ENCODE measurements around the gene TBL3. TPM values are rescaled to one million over a fixed set of nuclear protein-coding genes. Genes with fewer than 3 reads are reported as not detected.

TBL3 gene
- total RNA-seq, 1 experiment from 2014 or later = 51.3 TPM

- H3K27ac ChIP-seq = no peak overlapping the region
These were observed 34.5 kb downstream of the TBL3 start for GRCh38 chr16:2006317-2006716.

GRCh38 chr16:2007081-2007836 lies 35.4 kb downstream of the TBL3 start:
- Histone ChIP-seq H3K9me2 (ENCODE audit: insufficient read depth) (no peaks in the 10 kb centered on the region), H3K4me1 (replicated peaks; ENCODE audit: insufficient read depth) (peaks cover 19% of the 10 kb centered on the region), H3K79me2 (ENCODE audit: low read depth) (peaks cover 72% of the 10 kb centered on the region), H3F3A (ENCODE audit: insufficient read depth, low read depth) (peaks cover 17% of the 10 kb centered on the region; the same call in 1 of the 2 replicates), H3K36me3 (ENCODE audit: low read depth) (0 out of 2 replicates have a peak, but pooled peaks cover 5% of the 10 kb centered on the region), H3K9me3 (ENCODE audit: insufficient read depth, low read depth) (no peaks in the 10 kb centered on the region), H3K27me3 (ENCODE audit: insufficient read depth, low read depth) (no peaks in the 10 kb centered on the region), H4K20me1 (ENCODE audit: insufficient read depth) (peaks cover 49% of the 10 kb centered on the region), H3K4me2 (peak overlapping the region; percentile 95), H2AFZ (no peak overlapping the region), H3K4me3 (peak overlapping the region; percentile 88; the same call in 1 of the 2 replicates), H3K27ac (peak overlapping the region; percentile 13; the same call in 1 of the 2 replicates)
- TF ChIP-seq EZH2 (IDR thresholded peaks at IDR 0.05; ENCODE audit: low read depth) (no peak), CTCF (conservative IDR thresholded peaks at IDR 0.05) (no peak)
- no peak for DNase-seq
- ChIA-PET POLR2A (ENCODE audit: unreplicated experiment) (interaction anchor here (0.5 to 0.6 kb wide), 2 partner anchors 23 to 42 kb away, joined by 3 to 4 read pairs; no protein-coding TSS in a partner anchor), CTCF (interaction anchor here (1.0 kb wide), 1 partner anchor 133 kb away, joined by 3 read pairs; no protein-coding TSS in a partner anchor)
- intact Hi-C loops (cut with micrococcal nuclease; ENCODE audit: unreplicated experiment) = loop anchor here (10.0 kb wide), 1 partner anchor 248 kb away; the partner anchor contains the start of gene ECI1
- BruUV-seq (replicated peaks) = no TSS peak

More at GRCh38 chr16:2006317-2006716, 34.5 kb downstream of the TBL3 start:
- Histone ChIP-seq H3K4me1 (replicated peaks; ENCODE audit: insufficient read depth) (peaks cover 19% of the 10 kb centered on the region), H2AFZ (no peak overlapping the region), H3K36me3 (ENCODE audit: low read depth) (0 out of 2 replicates have a peak, but pooled peaks cover 5% of the 10 kb centered on the region), H3K9me3 (ENCODE audit: insufficient read depth, low read depth) (no peaks in the 10 kb centered on the region), H4K20me1 (ENCODE audit: insufficient read depth) (peaks cover 49% of the 10 kb centered on the region), H3K27me3 (ENCODE audit: insufficient read depth, low read depth) (no peaks in the 10 kb centered on the region), H3K9me2 (ENCODE audit: insufficient read depth) (no peaks in the 10 kb centered on the region), H3K4me2 (no peak overlapping the region), H3K79me2 (ENCODE audit: low read depth) (peaks cover 72% of the 10 kb centered on the region), H3F3A (ENCODE audit: insufficient read depth, low read depth) (peaks cover 17% of the 10 kb centered on the region; the same call in 1 of the 2 replicates), H3K4me3 (no peak overlapping the region)
- ChIA-PET POLR2A (ENCODE audit: unreplicated experiment) (interaction anchor here (0.6 kb wide), 1 partner anchor 27 kb away, joined by 3 read pairs; no protein-coding TSS in a partner anchor), CTCF (no interaction called here)
- DNase-seq = no peak
- intact Hi-C loops (cut with micrococcal nuclease; ENCODE audit: unreplicated experiment) = loop anchor here (10.0 kb wide), 1 partner anchor 248 kb away; the partner anchor contains the start of gene ECI1
- TF ChIP-seq CTCF (conservative IDR thresholded peaks at IDR 0.05) (no peak), EZH2 (IDR thresholded peaks at IDR 0.05; ENCODE audit: low read depth) (no peak)
- BruUV-seq (replicated peaks) = no TSS peak

GRCh38 chr16:2008009-2008526 lies 36.2 kb downstream of the TBL3 start:
- Histone ChIP-seq H2AFZ (no peak overlapping the region), H3K9me3 (ENCODE audit: insufficient read depth, low read depth) (no peaks in the 10 kb centered on the region), H3K4me3 (peak overlapping the region; percentile 88), H3K79me2 (ENCODE audit: low read depth) (peaks cover 72% of the 10 kb centered on the region), H3K27ac (peak overlapping the region; percentile 13; the same call in 1 of the 2 replicates), H3K36me3 (ENCODE audit: low read depth) (0 out of 2 replicates have a peak, but pooled peaks cover 5% of the 10 kb centered on the region), H3K4me1 (replicated peaks; ENCODE audit: insufficient read depth) (peaks cover 19% of the 10 kb centered on the region), H3K4me2 (peak overlapping the region; percentile 95), H3K27me3 (ENCODE audit: insufficient read depth, low read depth) (no peaks in the 10 kb centered on the region), H4K20me1 (ENCODE audit: insufficient read depth) (peaks cover 49% of the 10 kb centered on the region), H3F3A (ENCODE audit: insufficient read depth, low read depth) (peaks cover 17% of the 10 kb centered on the region; the same call in 1 of the 2 replicates), H3K9me2 (ENCODE audit: insufficient read depth) (no peaks in the 10 kb centered on the region)
- CTCF ChIA-PET = interaction anchor here (0.5 to 1.0 kb wide), 2 partner anchors 132 to 147 kb away, joined by 3 to 4 read pairs; partner anchors contain the start of gene TRAF7
- no TSS peak for BruUV-seq (replicated peaks)
- TF ChIP-seq EZH2 (IDR thresholded peaks at IDR 0.05; ENCODE audit: low read depth) (no peak), CTCF (conservative IDR thresholded peaks at IDR 0.05) (no peak)
- intact Hi-C loops (cut with micrococcal nuclease; ENCODE audit: unreplicated experiment) = loop anchor here (2.0 to 10.0 kb wide), 2 partner anchors 23 to 247 kb away; partner anchors contain the start of genes ECI1 and GFER
- POLR2A ChIA-PET (ENCODE audit: unreplicated experiment) = interaction anchor here (0.5 to 1.4 kb wide), 5 partner anchors 14 to 147 kb away, joined by 3 to 16 read pairs (median 4); partner anchors contain the start of gene TRAF7
- peak; percentile 64 to 75 for DNase-seq
